HepG2 (cell line): Measurements from ENCODE around the gene ZNF444. TPM values are rescaled to one million over a fixed set of nuclear protein-coding genes. Genes with fewer than 3 reads are reported as not detected.

ENCODE experiments used
- ATAC-seq: fragments of 200-7000 bp; cut with Tn5 transposase; 3 replicates; pipeline ENCODE4 v1.9.1; 2020; ENCODE audit warnings: mild to moderate bottlenecking, moderate library complexity
- BruUV-seq: library from RNA; stranded (reverse); fragments of 400-500 nt; replicated peaks from 2 replicates; lab custom pipeline; 2021; lab: Mats Ljungman, UMichigan
- CTCF ChIA-PET: fragments of 300-600 bp; formaldehyde crosslinking; extraction: SDS; loops from one replicate; lab custom pipeline; 2021; ENCODE audit warnings: low total read pairs, inconsistent platforms, low intra/inter-chr PET ratio; lab: Yijun Ruan, JAX
- POLR2A ChIA-PET: fragments of 350-600 bp; sonication (Branson Sonifier 250); formaldehyde crosslinking; loops from one replicate; lab custom pipeline; 2020; ENCODE audit warnings: antibody characterized with exemption, inconsistent platforms; lab: Yijun Ruan, JAX
- DNase-seq: peaks from one replicate; pipeline ENCODE4 v3.0.0-alpha.2; 2015; ENCODE audit warnings: low spot score
- FAIRE-seq: peaks from 3 replicates; lab custom pipeline; 2011; peaks lifted over from hg19 to GRCh38; lab: Jason Lieb, UNC
- H2AFZ ChIP-seq: one replicate; pipeline ENCODE4 v1.6.1; 2011; ENCODE audit warnings: low read length, inconsistent platforms
- H3K27ac ChIP-seq: fragments of 300-600 bp; 3 replicates; pipeline ENCODE4 v1.8.0; 2011; ENCODE audit warnings: mixed run types, mild to moderate bottlenecking, mixed read lengths, low read length, inconsistent platforms; ENCODE audit not compliant: insufficient read depth; ENCODE audit errors: extremely low read length
- H3K27me3 ChIP-seq, 2 experiments: fragments of 200-600 bp in 1 of 2; 2 replicates in 1 of 2; 3 replicates in 1 of 2; pipeline versions ENCODE4 v1.6.0 to v1.8.0; 2011; ENCODE audit warnings: low read length in 2 of 2, mild to moderate bottlenecking in 2 of 2, moderate library complexity in 2 of 2, inconsistent platforms in 1 of 2; ENCODE audit not compliant: insufficient read depth in 2 of 2, control insufficient read depth in 1 of 2
- H3K36me3 ChIP-seq, 2 experiments: fragments of 200-600 bp in 1 of 2; replicated peaks in 1 of 2; 2 replicates in 1 of 2; 3 replicates in 1 of 2; pipeline versions ENCODE4 v1.5.1 to v1.8.0; 2011; ENCODE audit warnings: low read length in 2 of 2, inconsistent platforms in 1 of 2; ENCODE audit not compliant: insufficient read depth in 2 of 2, control insufficient read depth in 1 of 2
- H3K4me1 ChIP-seq: 2 replicates; pipeline ENCODE4 v1.5.1; 2012; ENCODE audit warnings: low read length, inconsistent platforms; ENCODE audit not compliant: insufficient read depth
- H3K4me2 ChIP-seq: 2 replicates; pipeline ENCODE4 v1.6.0; 2011; ENCODE audit warnings: low read depth, low read length, inconsistent platforms
- H3K4me3 ChIP-seq, 3 experiments: fragments of 200-600 bp in 1 of 3; sonication (generic), shearing (Covaris generic) in 1 of 3; replicated peaks in 1 of 3; 2 replicates each; pipeline ENCODE4 v1.5.1; 2011 to 2016; ENCODE audit warnings: low read length in 3 of 3, inconsistent platforms in 2 of 3, low read depth in 2 of 3, mild to moderate bottlenecking in 2 of 3, control low read depth in 1 of 3, mixed read lengths in 1 of 3; ENCODE audit not compliant: insufficient read depth in 1 of 3
- H3K79me2 ChIP-seq: one replicate; pipeline ENCODE4 v1.6.1; 2011; ENCODE audit warnings: low read length, inconsistent platforms; ENCODE audit not compliant: insufficient read depth
- H3K9ac ChIP-seq: 2 replicates; pipeline ENCODE4 v1.6.0; 2011; ENCODE audit warnings: mild to moderate bottlenecking, low read depth, low read length, inconsistent platforms; ENCODE audit not compliant: insufficient read depth
- H3K9me3 ChIP-seq: 2 replicates; pipeline ENCODE4 v1.5.1; 2012; ENCODE audit warnings: mild to moderate bottlenecking, low read length
- H4K20me1 ChIP-seq: 2 replicates; pipeline ENCODE4 v1.6.0; 2011; ENCODE audit warnings: inconsistent platforms, mild to moderate bottlenecking, low read length, moderate library complexity; ENCODE audit not compliant: insufficient read depth
- ARID2 ChIP-seq: sonication (generic); formaldehyde crosslinking; IDR thresholded peaks from 2 replicates; pipeline ENCODE4 v1.8.1; 2022; ENCODE audit warnings: mild to moderate bottlenecking, missing genetic modification reagents, borderline replicate concordance
- PCBP2 ChIP-seq: fragments of 200-400 bp; formaldehyde crosslinking; optimal IDR thresholded peaks from 2 replicates; pipeline ENCODE3; 2018; ENCODE audit warnings: low read length, low read depth; ENCODE audit not compliant: poor library complexity, severe bottlenecking
- SALL2 ChIP-seq: sonication (generic); formaldehyde crosslinking; IDR thresholded peaks from 2 replicates; pipeline ENCODE4 v1.8.1; 2023; ENCODE audit warnings: mild to moderate bottlenecking, missing genetic modification reagents, inconsistent platforms
- SRY ChIP-seq: sonication (generic); formaldehyde crosslinking; IDR thresholded peaks from 2 replicates; pipeline ENCODE4 v1.8.0; 2022; ENCODE audit warnings: mild to moderate bottlenecking, missing genetic modification reagents
- ZNF543 ChIP-seq: sonication (generic); formaldehyde crosslinking; IDR thresholded peaks from 2 replicates; pipeline ENCODE4 v1.4.0; 2020; ENCODE audit warnings: mild to moderate bottlenecking, missing genetic modification reagents
- ZNF567 ChIP-seq: sonication (generic); formaldehyde crosslinking; IDR thresholded peaks from 2 replicates; pipeline ENCODE4 v1.8.1; 2023; ENCODE audit warnings: mild to moderate bottlenecking, missing genetic modification reagents, borderline replicate concordance
- ZNF773 ChIP-seq: sonication (generic); formaldehyde crosslinking; IDR thresholded peaks from 2 replicates; pipeline ENCODE4 v1.4.0; 2020; ENCODE audit warnings: missing genetic modification reagents, borderline replicate concordance
- WGBS: methylation state at CpG from one replicate; pipeline ENCODE4 v1.1.6; 2017; ENCODE audit warnings: low lambda C conversion rate; 5-methylcytosine and 5-hydroxymethylcytosine counted together
- in situ Hi-C: cut with HindIII; loops from 2 replicates; pipeline ENCODE4 v1.10.0; 2017; ENCODE audit warnings: low pct_unique_long_range_greater_than_20kb; ENCODE audit not compliant: extremely low pct_ligation_motif_present
- intact Hi-C: fragments of 100-400 bp; cut with micrococcal nuclease; formaldehyde crosslinking; loops from one replicate; pipeline ENCODE4 v1.10.0; 2022; ENCODE audit not compliant: unreplicated experiment
- polyA plus RNA-seq, 8 experiments: library from polyadenylated mRNA; depleted of rRNA in 3 of 8; stranded (reverse) in 7 of 8; unstranded in 1 of 8; fragments of >200 nt; fragmentation: Illumina TruSeq in 4 of 8; extraction: Trizol in 4 of 8; gene quantifications; 2 replicates each; pipeline versions ENCODE4 v1.2.1 to v1.2.3, GENCODE V29; 2011 to 2016; ENCODE audit warnings: low read depth in 4 of 8, missing spikeins in 1 of 8, mixed read lengths in 1 of 8; ENCODE audit not compliant: insufficient read depth in 1 of 8
- total RNA-seq, 5 experiments: library from RNA; depleted of rRNA; stranded (reverse); fragments of >200 nt; fragmentation: Illumina TruSeq; extraction: Trizol; gene quantifications; 2 replicates each; pipeline ENCODE4 v1.2.3, GENCODE V29; 2016; ENCODE audit warnings: low read depth in 1 of 5
- TF ChIP-seq, protein P1 (sequence below): sonication (generic); formaldehyde crosslinking; IDR thresholded peaks from 2 replicates; pipeline ENCODE4 v1.9.0; 2022; ENCODE audit warnings: missing genetic modification reagents, mild to moderate bottlenecking, borderline replicate concordance
- TF ChIP-seq, protein P2 (sequence below): sonication (generic); formaldehyde crosslinking; IDR thresholded peaks from 2 replicates; pipeline ENCODE4 v1.4.0; 2020; ENCODE audit warnings: missing genetic modification reagents
- TF ChIP-seq, protein P3 (sequence below): sonication (generic); formaldehyde crosslinking; IDR thresholded peaks from 2 replicates; pipeline ENCODE4 v1.4.0; 2020; ENCODE audit warnings: missing genetic modification reagents, mild to moderate bottlenecking, borderline replicate concordance
- TF ChIP-seq, protein P4 (sequence below): sonication (generic); formaldehyde crosslinking; IDR thresholded peaks from 2 replicates; pipeline ENCODE4 v1.4.0; 2020; ENCODE audit warnings: missing genetic modification reagents, borderline replicate concordance

Gene ZNF444
- total and polyA plus RNA-seq, 2 of the 13 experiments (the other 11 are each of a cell fraction or from before 2014, with no cell fraction given): 27.4 to 30.3 TPM

DNA sequence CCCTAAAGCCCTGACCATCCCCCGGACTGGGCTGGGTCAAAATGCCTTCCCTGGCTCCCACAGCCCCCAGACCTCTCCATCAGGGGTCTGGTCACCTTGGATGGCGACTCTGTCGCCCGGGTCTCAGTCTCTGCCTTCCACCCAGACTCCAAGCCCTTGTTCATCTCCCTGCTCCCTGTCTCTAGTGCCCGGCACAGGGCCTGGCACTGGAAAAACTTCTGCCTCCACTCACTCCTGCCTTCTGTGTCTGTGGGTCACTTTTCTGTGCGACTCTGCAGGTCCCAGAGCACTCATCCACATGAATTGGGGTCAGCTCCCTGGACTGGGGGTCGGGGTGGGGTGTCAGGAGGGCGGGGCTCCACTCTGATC is 21.1 kb upstream of the ZNF444 start:
- Histone ChIP-seq H3K79me2 (peaks cover 47% of the 10 kb centered on the region), H3K36me3 (peaks cover 8 to 16% of the 10 kb centered on the region in 2 experiments), H3K27ac (peak overlapping the region; percentile 99), H3K27me3 (no peaks in the 10 kb centered on the region; a peak in 1 of 5 replicates), H3K4me3 (peak overlapping the region; percentile 69 to 90 (median 83)), H3K9me3 (no peaks in the 10 kb centered on the region), H4K20me1 (peaks cover 47% of the 10 kb centered on the region), H2AFZ (no peak overlapping the region), H3K9ac (peak overlapping the region; percentile 91), H3K4me1 (peaks cover 52% of the 10 kb centered on the region), H3K4me2 (peak overlapping the region; percentile 95)
- DNase-seq: no peak
- ATAC-seq: peak; percentile 4
- intact Hi-C loops (loop anchor here (5.0 kb wide), 1 partner anchor 197 kb away; no protein-coding TSS in a partner anchor), in situ Hi-C loops (no loop called here)
- FAIRE-seq: no peak
- ChIA-PET POLR2A (interaction anchor here (0.6 to 3.7 kb wide), 5 partner anchors 9 to 22 kb away, joined by 3 to 113 read pairs (median 11); partner anchors contain the start of gene ZNF444), CTCF (interaction anchor here (1.5 kb wide), 1 partner anchor 15 kb away, joined by 4 read pairs; no protein-coding TSS in a partner anchor)
- TSS peak; percentile 48 for BruUV-seq
- WGBS: 0% methylated on average over 5 of the region's 8 CpGs
- TF ChIP-seq, protein P1, sequence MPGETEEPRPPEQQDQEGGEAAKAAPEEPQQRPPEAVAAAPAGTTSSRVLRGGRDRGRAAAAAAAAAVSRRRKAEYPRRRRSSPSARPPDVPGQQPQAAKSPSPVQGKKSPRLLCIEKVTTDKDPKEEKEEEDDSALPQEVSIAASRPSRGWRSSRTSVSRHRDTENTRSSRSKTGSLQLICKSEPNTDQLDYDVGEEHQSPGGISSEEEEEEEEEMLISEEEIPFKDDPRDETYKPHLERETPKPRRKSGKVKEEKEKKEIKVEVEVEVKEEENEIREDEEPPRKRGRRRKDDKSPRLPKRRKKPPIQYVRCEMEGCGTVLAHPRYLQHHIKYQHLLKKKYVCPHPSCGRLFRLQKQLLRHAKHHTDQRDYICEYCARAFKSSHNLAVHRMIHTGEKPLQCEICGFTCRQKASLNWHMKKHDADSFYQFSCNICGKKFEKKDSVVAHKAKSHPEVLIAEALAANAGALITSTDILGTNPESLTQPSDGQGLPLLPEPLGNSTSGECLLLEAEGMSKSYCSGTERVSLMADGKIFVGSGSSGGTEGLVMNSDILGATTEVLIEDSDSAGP: peak; percentile 61; the same call in 1 of the 2 replicates
- TF ChIP-seq ZNF543 (CRISPR knock-in tag) (0 out of 2 replicates have a peak, but pooled peaks have one; percentile 77), ZNF567 (CRISPR knock-in tag) (0 out of 2 replicates have a peak, but pooled peaks have one; percentile 75), ARID2 (CRISPR knock-in tag) (0 out of 2 replicates have a peak, but pooled peaks have one; percentile 5), PCBP2 (no peak), ZNF773 (CRISPR knock-in tag) (0 out of 2 replicates have a peak, but pooled peaks have one; percentile 5), SRY (0 out of 2 replicates have a peak, but pooled peaks have one; percentile 22), SALL2 (CRISPR knock-in tag) (0 out of 2 replicates have a peak, but pooled peaks have one; percentile 25)
- TF ChIP-seq, protein P2, sequence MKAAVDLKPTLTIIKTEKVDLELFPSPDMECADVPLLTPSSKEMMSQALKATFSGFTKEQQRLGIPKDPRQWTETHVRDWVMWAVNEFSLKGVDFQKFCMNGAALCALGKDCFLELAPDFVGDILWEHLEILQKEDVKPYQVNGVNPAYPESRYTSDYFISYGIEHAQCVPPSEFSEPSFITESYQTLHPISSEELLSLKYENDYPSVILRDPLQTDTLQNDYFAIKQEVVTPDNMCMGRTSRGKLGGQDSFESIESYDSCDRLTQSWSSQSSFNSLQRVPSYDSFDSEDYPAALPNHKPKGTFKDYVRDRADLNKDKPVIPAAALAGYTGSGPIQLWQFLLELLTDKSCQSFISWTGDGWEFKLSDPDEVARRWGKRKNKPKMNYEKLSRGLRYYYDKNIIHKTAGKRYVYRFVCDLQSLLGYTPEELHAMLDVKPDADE: 0 out of 2 replicates have a peak, but pooled peaks have one; percentile 10
- TF ChIP-seq, protein P3, sequence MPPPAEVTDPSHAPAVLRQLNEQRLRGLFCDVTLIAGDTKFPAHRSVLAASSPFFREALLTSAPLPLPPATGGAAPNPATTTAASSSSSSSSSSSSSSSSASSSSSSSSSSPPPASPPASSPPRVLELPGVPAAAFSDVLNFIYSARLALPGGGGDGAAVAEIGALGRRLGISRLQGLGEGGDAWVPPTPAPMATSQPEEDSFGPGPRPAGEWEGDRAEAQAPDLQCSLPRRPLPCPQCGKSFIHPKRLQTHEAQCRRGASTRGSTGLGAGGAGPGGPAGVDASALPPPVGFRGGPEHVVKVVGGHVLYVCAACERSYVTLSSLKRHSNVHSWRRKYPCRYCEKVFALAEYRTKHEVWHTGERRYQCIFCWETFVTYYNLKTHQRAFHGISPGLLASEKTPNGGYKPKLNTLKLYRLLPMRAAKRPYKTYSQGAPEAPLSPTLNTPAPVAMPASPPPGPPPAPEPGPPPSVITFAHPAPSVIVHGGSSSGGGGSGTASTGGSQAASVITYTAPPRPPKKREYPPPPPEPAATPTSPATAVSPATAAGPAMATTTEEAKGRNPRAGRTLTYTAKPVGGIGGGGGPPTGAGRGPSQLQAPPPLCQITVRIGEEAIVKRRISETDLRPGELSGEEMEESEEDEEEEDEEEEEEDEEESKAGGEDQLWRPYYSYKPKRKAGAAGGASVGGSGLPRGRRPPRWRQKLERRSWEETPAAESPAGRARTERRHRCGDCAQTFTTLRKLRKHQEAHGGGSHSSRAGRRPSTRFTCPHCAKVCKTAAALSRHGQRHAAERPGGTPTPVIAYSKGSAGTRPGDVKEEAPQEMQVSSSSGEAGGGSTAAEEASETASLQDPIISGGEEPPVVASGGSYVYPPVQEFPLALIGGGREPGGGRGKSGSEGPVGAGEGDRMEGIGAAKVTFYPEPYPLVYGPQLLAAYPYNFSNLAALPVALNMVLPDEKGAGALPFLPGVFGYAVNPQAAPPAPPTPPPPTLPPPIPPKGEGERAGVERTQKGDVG (CRISPR knock-in tag): peak; percentile 60; the same call in 1 of the 2 replicates
- TF ChIP-seq, protein P4, sequence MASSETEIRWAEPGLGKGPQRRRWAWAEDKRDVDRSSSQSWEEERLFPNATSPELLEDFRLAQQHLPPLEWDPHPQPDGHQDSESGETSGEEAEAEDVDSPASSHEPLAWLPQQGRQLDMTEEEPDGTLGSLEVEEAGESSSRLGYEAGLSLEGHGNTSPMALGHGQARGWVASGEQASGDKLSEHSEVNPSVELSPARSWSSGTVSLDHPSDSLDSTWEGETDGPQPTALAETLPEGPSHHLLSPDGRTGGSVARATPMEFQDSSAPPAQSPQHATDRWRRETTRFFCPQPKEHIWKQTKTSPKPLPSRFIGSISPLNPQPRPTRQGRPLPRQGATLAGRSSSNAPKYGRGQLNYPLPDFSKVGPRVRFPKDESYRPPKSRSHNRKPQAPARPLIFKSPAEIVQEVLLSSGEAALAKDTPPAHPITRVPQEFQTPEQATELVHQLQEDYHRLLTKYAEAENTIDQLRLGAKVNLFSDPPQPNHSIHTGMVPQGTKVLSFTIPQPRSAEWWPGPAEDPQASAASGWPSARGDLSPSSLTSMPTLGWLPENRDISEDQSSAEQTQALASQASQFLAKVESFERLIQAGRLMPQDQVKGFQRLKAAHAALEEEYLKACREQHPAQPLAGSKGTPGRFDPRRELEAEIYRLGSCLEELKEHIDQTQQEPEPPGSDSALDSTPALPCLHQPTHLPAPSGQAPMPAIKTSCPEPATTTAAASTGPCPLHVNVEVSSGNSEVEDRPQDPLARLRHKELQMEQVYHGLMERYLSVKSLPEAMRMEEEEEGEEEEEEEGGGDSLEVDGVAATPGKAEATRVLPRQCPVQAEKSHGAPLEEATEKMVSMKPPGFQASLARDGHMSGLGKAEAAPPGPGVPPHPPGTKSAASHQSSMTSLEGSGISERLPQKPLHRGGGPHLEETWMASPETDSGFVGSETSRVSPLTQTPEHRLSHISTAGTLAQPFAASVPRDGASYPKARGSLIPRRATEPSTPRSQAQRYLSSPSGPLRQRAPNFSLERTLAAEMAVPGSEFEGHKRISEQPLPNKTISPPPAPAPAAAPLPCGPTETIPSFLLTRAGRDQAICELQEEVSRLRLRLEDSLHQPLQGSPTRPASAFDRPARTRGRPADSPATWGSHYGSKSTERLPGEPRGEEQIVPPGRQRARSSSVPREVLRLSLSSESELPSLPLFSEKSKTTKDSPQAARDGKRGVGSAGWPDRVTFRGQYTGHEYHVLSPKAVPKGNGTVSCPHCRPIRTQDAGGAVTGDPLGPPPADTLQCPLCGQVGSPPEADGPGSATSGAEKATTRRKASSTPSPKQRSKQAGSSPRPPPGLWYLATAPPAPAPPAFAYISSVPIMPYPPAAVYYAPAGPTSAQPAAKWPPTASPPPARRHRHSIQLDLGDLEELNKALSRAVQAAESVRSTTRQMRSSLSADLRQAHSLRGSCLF (CRISPR knock-in tag): no peak
